SK-N-MC (cell line): Measurements from ENCODE around the gene TCF23.
"Not testable (repeated sequence)": the region's sequence is repeated elsewhere in the genome, so short reads cannot be mapped to it uniquely, and the experiment has no call there.

ENCODE experiments used
- EZH2 ChIP-seq: fragments of 200-600 bp; sonication (generic); IDR thresholded peaks from one replicate; pipeline ENCODE4 v1.6.1; 2017; ENCODE audit warnings: antibody characterized with exemption
- FOXP2 ChIP-seq: optimal IDR thresholded peaks from 2 replicates; pipeline ENCODE3; 2011; ENCODE audit warnings: mild to moderate bottlenecking, moderate library complexity; ENCODE audit not compliant: insufficient read depth; ENCODE audit errors: extremely low read length, control extremely low read depth
- POLR2AphosphoS5 ChIP-seq: IDR thresholded peaks from 2 replicates; pipeline ENCODE4 v1.6.1; 2012; ENCODE audit warnings: mild to moderate bottlenecking, low read depth, low read length, borderline replicate concordance

GRCh38 chr2:27175781-27176180, 27.0 kb downstream of the TCF23 start:
- not testable (repeated sequence) for TF ChIP-seq POLR2AphosphoS5, EZH2, FOXP2
